ENCODE measurements around the gene PLRG1.

DNA sequence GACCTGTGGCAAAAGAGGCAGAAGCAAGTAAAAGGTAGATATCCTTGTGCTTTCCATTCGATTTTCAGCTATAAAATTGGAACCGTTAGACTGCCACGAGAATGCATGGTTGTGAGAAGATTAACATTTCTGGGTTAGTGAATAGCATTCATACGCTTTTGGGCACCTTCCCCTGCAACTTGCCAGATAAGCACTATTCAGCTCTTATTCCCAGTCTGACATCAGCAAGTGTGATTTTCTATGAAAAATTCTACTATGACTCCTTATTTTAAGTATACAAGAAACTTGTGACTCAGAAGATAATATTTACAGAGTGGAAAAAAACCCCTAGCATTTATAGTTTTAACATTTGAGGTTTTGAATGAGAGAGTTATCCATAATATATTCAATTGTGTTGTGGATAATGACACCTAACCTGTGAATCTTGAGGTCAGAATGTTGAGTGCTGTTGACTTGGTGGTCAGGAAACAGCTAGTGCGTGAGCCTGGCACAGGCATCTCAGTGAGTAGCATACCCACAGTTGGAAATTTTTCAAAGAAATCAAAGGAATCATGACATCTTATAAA lies 16.5 kb upstream of the PLRG1 start:
- no peak for TF ChIP-seq CTCF (conservative IDR thresholded peaks at IDR 0.05)
- no peak for TF ChIP-seq ZFX (IDR thresholded peaks at IDR 0.05)
